Activated naive CD4-positive, alpha-beta T cell treated with anti-CD3 and anti-CD28 coated beads, Interleukin-2, amount 50 U/mL, for 72 hours (primary cell): ENCODE measurements around the gene TMPRSS6. TPM values are rescaled to one million over a fixed set of nuclear protein-coding genes. Genes with fewer than 3 reads are reported as not detected.

Experiments used
- ATAC-seq, 2 donors: fragments of 150-1000 bp; cut with Tn5 transposase; 2 replicates each; pipeline ENCODE4 v1.10.0; 2021; ENCODE audit warnings: mild to moderate bottlenecking in 2 of 2, moderate library complexity in 2 of 2
- DNase-seq, 2 donors: peaks; one replicate each; pipeline ENCODE4 v3.0.0; 2021 to 2022; ENCODE audit warnings: low spot score in 2 of 2
- H3K27ac Mint-ChIP-seq, 2 donors: one replicate each; pipeline ENCODE4 v1.8.0; 2022; ENCODE audit warnings: mild to moderate bottlenecking in 2 of 2, mixed read lengths in 2 of 2
- H3K36me3 Mint-ChIP-seq, 2 donors: one replicate each; pipeline ENCODE4 v1.8.0; 2022; ENCODE audit warnings: mixed read lengths in 2 of 2
- H3K9me3 Mint-ChIP-seq, 2 donors: one replicate each; pipeline ENCODE4 v1.8.0; 2022; ENCODE audit warnings: mixed read lengths in 2 of 2
- total RNA-seq, 2 donors: library from RNA; stranded (reverse); gene quantifications; one replicate each; pipeline ENCODE4 v1.2.3, GENCODE V29; 2022

The TMPRSS6 gene
- total RNA-seq: 10 to 100 TPM in 1 of 2 donors, 1 to 10 TPM in 1; 8.7 to 27.8 TPM

- ATAC-seq (no peak), DNase-seq (no peak)
- Mint-ChIP-seq H3K9me3 (no peaks in the 10 kb centered on the region), H3K27ac (peak within 1 kb of the TSS in 1 of 2 donors; percentile 11), H3K36me3 (no peaks in the 10 kb centered on the region)
These were observed at the start of gene TMPRSS6 for GRCh38 chr22:37109242-37109917. Gene TMPRSS6, minus strand, starts transcription at chr22:37109713. Its CDS starts 6,296 bp downstream, at chr22:37103417.

GRCh38 chr22:37158963-37159290 is 49.4 kb upstream of the TMPRSS6 start:
- DNase-seq (no peak), ATAC-seq (no peak)
- H3K36me3 Mint-ChIP-seq: peaks cover 7 to 19% of the 10 kb centered on the region in 2 donors
- no peak overlapping the region for H3K27ac Mint-ChIP-seq
- H3K9me3 Mint-ChIP-seq: peaks cover 0 to 5% of the 10 kb centered on the region in 2 donors

- DNase-seq (no peak), ATAC-seq (no peak)
- H3K36me3 Mint-ChIP-seq: peaks cover 7 to 19% of the 10 kb centered on the region in 2 donors
- H3K9me3 Mint-ChIP-seq: peaks cover 0 to 5% of the 10 kb centered on the region in 2 donors
- H3K27ac Mint-ChIP-seq: peak overlapping the region in 1 of 2 donors; percentile 16
These were observed 48.2 kb upstream of the TMPRSS6 start for GRCh38 chr22:37157516-37158285.

- peaks cover 0 to 5% of the 10 kb centered on the region in 2 donors for H3K9me3 Mint-ChIP-seq
- H3K36me3 Mint-ChIP-seq: peaks cover 7 to 19% of the 10 kb centered on the region in 2 donors
- ATAC-seq (no peak), DNase-seq (no peak)
- H3K27ac Mint-ChIP-seq: no peak overlapping the region
These were observed 47.3 kb upstream of the TMPRSS6 start for GRCh38 chr22:37156686-37157435.

GRCh38 chr22:37155971-37156370 is 46.5 kb upstream of the TMPRSS6 start:
- Mint-ChIP-seq H3K9me3 (peaks cover 0 to 2% of the 10 kb centered on the region in 2 donors), H3K36me3 (peaks cover 0 to 22% of the 10 kb centered on the region in 2 donors), H3K27ac (peak overlapping the region in 1 of 2 donors; percentile 70)
- DNase-seq (no peak), ATAC-seq (no peak)

- DNase-seq (peak in 1 of 2 donors; percentile 80), ATAC-seq (peak; percentile 70 to 95)
- Mint-ChIP-seq H3K36me3 (peaks cover 0 to 24% of the 10 kb centered on the region in 2 donors), H3K27ac (peak overlapping the region; percentile 38 to 70), H3K9me3 (peaks cover 0 to 7% of the 10 kb centered on the region in 2 donors)
These were observed 45.6 kb upstream of the TMPRSS6 start for GRCh38 chr22:37154925-37155712.

- no peak for ATAC-seq
- H3K9me3 Mint-ChIP-seq: peaks cover 0 to 7% of the 10 kb centered on the region in 2 donors
- no peak for DNase-seq
- no peak overlapping the region for H3K27ac Mint-ChIP-seq
- peaks cover 3 to 32% of the 10 kb centered on the region in 2 donors for H3K36me3 Mint-ChIP-seq
These were observed 44.4 kb upstream of the TMPRSS6 start for GRCh38 chr22:37153901-37154300.

GRCh38 chr22:37151401-37151800 is 41.9 kb upstream of the TMPRSS6 start:
- H3K27ac Mint-ChIP-seq: peak overlapping the region; percentile 7 to 92
- H3K9me3 Mint-ChIP-seq: peaks cover 0 to 7% of the 10 kb centered on the region in 2 donors
- ATAC-seq (no peak), DNase-seq (no peak)
- peaks cover 28 to 57% of the 10 kb centered on the region in 2 donors for H3K36me3 Mint-ChIP-seq

- ATAC-seq (no peak), DNase-seq (no peak)
- Mint-ChIP-seq H3K36me3 (peaks cover 35 to 64% of the 10 kb centered on the region in 2 donors), H3K9me3 (peaks cover 0 to 7% of the 10 kb centered on the region in 2 donors), H3K27ac (peak overlapping the region; percentile 92)
These were observed 41.2 kb upstream of the TMPRSS6 start for GRCh38 chr22:37150701-37151100.

- Mint-ChIP-seq H3K9me3 (peaks cover 0 to 7% of the 10 kb centered on the region in 2 donors), H3K27ac (peak overlapping the region; percentile 92), H3K36me3 (peaks cover 43 to 55% of the 10 kb centered on the region in 2 donors)
- DNase-seq (no peak), ATAC-seq (peak; percentile 3 to 7)
These were observed 39.5 kb upstream of the TMPRSS6 start for GRCh38 chr22:37148742-37149665.

- no peak for DNase-seq
These were observed 38.6 kb upstream of the TMPRSS6 start for GRCh38 chr22:37148031-37148651.

GRCh38 chr22:37147186-37147990 is 37.9 kb upstream of the TMPRSS6 start:
- peaks cover 0 to 7% of the 10 kb centered on the region in 2 donors for H3K9me3 Mint-ChIP-seq
- peak in 1 of 2 donors; percentile 10 for ATAC-seq
- DNase-seq: no peak
- peaks cover 51 to 67% of the 10 kb centered on the region in 2 donors for H3K36me3 Mint-ChIP-seq
- H3K27ac Mint-ChIP-seq: peak overlapping the region; percentile 92

More at GRCh38 chr22:37148031-37148651, 38.6 kb upstream of the TMPRSS6 start:
- peak overlapping the region; percentile 92 for H3K27ac Mint-ChIP-seq
- no peak for ATAC-seq
- H3K36me3 Mint-ChIP-seq: peaks cover 50 to 63% of the 10 kb centered on the region in 2 donors
- peaks cover 0 to 7% of the 10 kb centered on the region in 2 donors for H3K9me3 Mint-ChIP-seq

- peak overlapping the region; percentile 89 to 92 for H3K27ac Mint-ChIP-seq
- DNase-seq (no peak), ATAC-seq (no peak)
- H3K36me3 Mint-ChIP-seq: peaks cover 51 to 64% of the 10 kb centered on the region in 2 donors
- H3K9me3 Mint-ChIP-seq: peaks cover 0 to 7% of the 10 kb centered on the region in 2 donors
These were observed 37.1 kb upstream of the TMPRSS6 start for GRCh38 chr22:37146507-37147180.

GRCh38 chr22:37146051-37146385 is 36.5 kb upstream of the TMPRSS6 start:
- no peak for ATAC-seq
- no peak for DNase-seq
- Mint-ChIP-seq H3K36me3 (peaks cover 51 to 62% of the 10 kb centered on the region in 2 donors), H3K27ac (peak overlapping the region; percentile 89 to 92), H3K9me3 (peaks cover 0 to 6% of the 10 kb centered on the region in 2 donors)
